H1 (cell line): ENCODE results near the gene GAS6. TPM values are rescaled to one million over a fixed set of nuclear protein-coding genes. Genes with fewer than 3 reads are reported as not detected.

Source experiments
- CTCF ChIA-PET: fragments of 300-600 bp; sonication (Branson Sonifier 250); formaldehyde crosslinking; loops from one replicate; lab custom pipeline; 2021; ENCODE audit not compliant: partially characterized antibody; lab: Charles Lee
- POLR2A ChIA-PET: fragments of 300-600 bp; sonication (Branson Sonifier 250); formaldehyde crosslinking; loops from one replicate; lab custom pipeline; 2021; ENCODE audit warnings: inconsistent platforms; ENCODE audit not compliant: partially characterized antibody; lab: Charles Lee
- DNase-seq, 2 experiments: peaks; one replicate each; pipeline versions ENCODE4 v3.0.0 to v3.0.0-alpha.2; 2010 to 2022; ENCODE audit warnings: low spot score in 2 of 2, low read depth in 1 of 2, mixed read lengths in 1 of 2
- FAIRE-seq: peaks from 2 replicates; lab custom pipeline; 2011; peaks lifted over from hg19 to GRCh38; lab: Jason Lieb, UNC
- H2AFZ ChIP-seq: 2 replicates; pipeline ENCODE4 v1.8.1; 2012; ENCODE audit warnings: low read length, inconsistent platforms
- H2AK5ac ChIP-seq: 2 replicates; pipeline ENCODE4 v1.6.1; 2013; ENCODE audit warnings: low read depth, low read length
- H2BK120ac ChIP-seq: replicated peaks from 2 replicates; pipeline ENCODE3; 2013; ENCODE audit warnings: low read depth, low read length, inconsistent platforms
- H2BK12ac ChIP-seq: 2 replicates; pipeline ENCODE4 v1.6.1; 2013; ENCODE audit warnings: low read depth, low read length
- H2BK15ac ChIP-seq: 2 replicates; pipeline ENCODE4 v1.6.1; 2013; ENCODE audit warnings: low read length
- H2BK20ac ChIP-seq: 2 replicates; pipeline ENCODE4 v1.6.1; 2013; ENCODE audit warnings: low read length
- H2BK5ac ChIP-seq: 2 replicates; pipeline ENCODE4 v1.6.1; 2013; ENCODE audit warnings: low read depth, low read length
- H3K14ac ChIP-seq: 2 replicates; pipeline ENCODE4 v1.6.1; 2013; ENCODE audit warnings: inconsistent platforms; ENCODE audit not compliant: insufficient read length
- H3K18ac ChIP-seq: 2 replicates; pipeline ENCODE4 v1.6.1; 2013; ENCODE audit warnings: low read length; ENCODE audit errors: extremely low read depth
- H3K23ac ChIP-seq: 2 replicates; pipeline ENCODE4 v1.6.1; 2013; ENCODE audit warnings: inconsistent platforms; ENCODE audit not compliant: insufficient read length
- H3K23me2 ChIP-seq: 2 replicates; pipeline ENCODE4 v1.6.1; 2013; ENCODE audit warnings: low read depth, low read length
- H3K27ac ChIP-seq: 2 replicates; pipeline ENCODE4 v1.6.1; 2011; ENCODE audit warnings: low read depth, low read length, inconsistent platforms
- H3K27me3 ChIP-seq, 4 experiments: replicated peaks in 1 of 4; 1 replicate in 1 of 4; 2 replicates in 3 of 4; pipeline versions ENCODE4 v1.6.1 to v1.8.1; 2011 to 2013; ENCODE audit warnings: low read length in 3 of 4, mild to moderate bottlenecking in 3 of 4, inconsistent platforms in 2 of 4, mixed read lengths in 2 of 4, moderate library complexity in 1 of 4; ENCODE audit not compliant: control insufficient read depth in 3 of 4, insufficient read depth in 3 of 4; ENCODE audit errors: extremely low read depth in 1 of 4
- H3K36me3 ChIP-seq, 4 experiments: 2 replicates each; pipeline versions ENCODE4 v1.6.1 to v1.8.1; 2011 to 2013; ENCODE audit warnings: mild to moderate bottlenecking in 4 of 4, low read length in 3 of 4, moderate library complexity in 2 of 4, control low read depth in 1 of 4, inconsistent platforms in 1 of 4; ENCODE audit not compliant: insufficient read depth in 4 of 4, control insufficient read depth in 2 of 4
- H3K4ac ChIP-seq: replicated peaks from 2 replicates; pipeline ENCODE3; 2013; ENCODE audit warnings: low read length, low read depth, mixed read lengths, inconsistent platforms; ENCODE audit not compliant: insufficient read length
- H3K4me1 ChIP-seq, 4 experiments: replicated peaks in 1 of 4; 1 replicate in 1 of 4; 2 replicates in 3 of 4; pipeline versions ENCODE4 v1.6.1 to v1.8.1; 2011 to 2013; ENCODE audit warnings: low read length in 3 of 4, inconsistent platforms in 2 of 4, mixed read lengths in 1 of 4; ENCODE audit not compliant: insufficient read depth in 4 of 4, control insufficient read depth in 3 of 4
- H3K4me2 ChIP-seq, 2 experiments: 2 replicates each; pipeline versions ENCODE4 v1.6.1 to v1.8.1; 2011 to 2013; ENCODE audit warnings: low read depth in 2 of 2, low read length in 2 of 2, control low read depth in 1 of 2, inconsistent platforms in 1 of 2, mild to moderate bottlenecking in 1 of 2; ENCODE audit not compliant: insufficient read depth in 1 of 2
- H3K4me3 ChIP-seq, 4 experiments: fragments of 200-600, 300-600 bp in 1 of 4; sonication (generic), shearing (Covaris generic), sonication (Bioruptor Twin) in 1 of 4; 2 replicates each; pipeline versions ENCODE4 v1.5.1 to v1.8.1; 2011 to 2016; ENCODE audit warnings: low read length in 4 of 4, low read depth in 3 of 4, control low read depth in 2 of 4, inconsistent platforms in 2 of 4, mild to moderate bottlenecking in 2 of 4, mixed read lengths in 1 of 4, moderate library complexity in 1 of 4; ENCODE audit not compliant: insufficient read depth in 2 of 4; ENCODE audit errors: extremely low read depth in 1 of 4
- H3K56ac ChIP-seq: replicated peaks from 2 replicates; pipeline ENCODE3; 2013; ENCODE audit warnings: low read depth, mild to moderate bottlenecking, mixed read lengths, low read length, inconsistent platforms; ENCODE audit not compliant: insufficient read length
- H3K79me1 ChIP-seq: 2 replicates; pipeline ENCODE4 v1.6.1; 2013; ENCODE audit warnings: low read depth, low read length, control low read depth
- H3K79me2 ChIP-seq, 2 experiments: 2 replicates each; pipeline versions ENCODE4 v1.6.1 to v1.8.1; 2012 to 2013; ENCODE audit warnings: low read length in 2 of 2, mild to moderate bottlenecking in 2 of 2, inconsistent platforms in 1 of 2; ENCODE audit not compliant: insufficient read depth in 2 of 2, control insufficient read depth in 1 of 2
- H3K9ac ChIP-seq, 4 experiments: replicated peaks in 1 of 4; 1 replicate in 1 of 4; 2 replicates in 3 of 4; pipeline versions ENCODE4 v1.6.1 to v1.8.1; 2011 to 2013; ENCODE audit warnings: low read depth in 3 of 4, low read length in 3 of 4, control low read depth in 2 of 4, mild to moderate bottlenecking in 2 of 4, moderate library complexity in 2 of 4, inconsistent platforms in 1 of 4; ENCODE audit errors: extremely low read depth in 1 of 4
- H3K9me3 ChIP-seq, 2 experiments: 2 replicates each; pipeline versions ENCODE4 v1.6.1 to v1.8.1; 2012 to 2013; ENCODE audit warnings: mild to moderate bottlenecking in 2 of 2, moderate library complexity in 2 of 2, control low read depth in 1 of 2, inconsistent platforms in 1 of 2, low read depth in 1 of 2, low read length in 1 of 2, mixed read lengths in 1 of 2; ENCODE audit not compliant: insufficient read depth in 2 of 2
- H4K20me1 ChIP-seq, 2 experiments: replicated peaks in 1 of 2; 2 replicates each; pipeline versions ENCODE3 to v1.8.1; 2011 to 2013; ENCODE audit warnings: inconsistent platforms in 2 of 2, low read length in 2 of 2, mild to moderate bottlenecking in 1 of 2; ENCODE audit not compliant: insufficient read depth in 2 of 2, control insufficient read depth in 1 of 2
- H4K5ac ChIP-seq: 2 replicates; pipeline ENCODE4 v1.6.1; 2013; ENCODE audit warnings: low read length, low read depth, mixed read lengths, inconsistent platforms; ENCODE audit not compliant: insufficient read length
- H4K8ac ChIP-seq: 2 replicates; pipeline ENCODE4 v1.8.0; 2013; ENCODE audit warnings: mild to moderate bottlenecking, moderate library complexity, low read length, inconsistent platforms; ENCODE audit not compliant: insufficient read depth; ENCODE audit errors: extremely low read depth
- H4K91ac ChIP-seq: replicated peaks from 2 replicates; pipeline ENCODE3; 2013; ENCODE audit warnings: low read length, mixed read lengths, inconsistent platforms; ENCODE audit not compliant: insufficient read length
- CTCF ChIP-seq, 3 experiments: IDR thresholded peaks; 1 replicate in 2 of 3; 2 replicates in 1 of 3; pipeline versions ENCODE4 v1.5.1 to v1.6.1; 2011; ENCODE audit warnings: low read length in 3 of 3, mild to moderate bottlenecking in 3 of 3, inconsistent platforms in 2 of 3, low read depth in 1 of 3, moderate library complexity in 1 of 3; ENCODE audit not compliant: insufficient read depth in 1 of 3; ENCODE audit errors: control extremely low read depth in 1 of 3
- EZH2 ChIP-seq: fragments of 200-600 bp; sonication (generic); IDR thresholded peaks from 2 replicates; pipeline ENCODE4 v1.7.1; 2012; ENCODE audit warnings: low read depth, mild to moderate bottlenecking, moderate library complexity, low read length, inconsistent platforms; ENCODE audit not compliant: severe bottlenecking
- NANOG ChIP-seq: IDR thresholded peaks from 2 replicates; pipeline ENCODE4 v1.6.1; 2011; ENCODE audit warnings: low read length, low read depth, mild to moderate bottlenecking, inconsistent platforms; ENCODE audit not compliant: insufficient read depth, poor library complexity, severe bottlenecking
- SUZ12 ChIP-seq: fragments of 200-600 bp; sonication (generic); IDR thresholded peaks from 2 replicates; pipeline ENCODE4 v1.6.1; 2012; ENCODE audit warnings: mild to moderate bottlenecking, inconsistent platforms, low read length, moderate library complexity, mixed read lengths
- WGBS, 2 experiments: shearing (Covaris generic) in 1 of 2; methylation state at CpG; one replicate each; pipeline versions ENCODE4 v1.1.6 to v1.1.7; 2013 to 2015; ENCODE audit warnings: low lambda C conversion rate in 2 of 2, mixed read lengths in 2 of 2, inconsistent platforms in 1 of 2, low coverage in 1 of 2, missing lambda C conversion rate in 1 of 2; ENCODE audit not compliant: insufficient replicate concordance in 2 of 2, insufficient coverage in 1 of 2, insufficient read length in 1 of 2; ENCODE audit errors: extremely low coverage in 1 of 2, missing lambda C conversion rate in 1 of 2; 5-methylcytosine and 5-hydroxymethylcytosine counted together
- polyA plus RNA-seq, 7 experiments: library from polyadenylated mRNA; depleted of rRNA in 3 of 7; stranded (reverse) in 5 of 7; unstranded in 2 of 7; fragments of >200 nt in 5 of 7; fragments of 200-250 nt in 2 of 7; gene quantifications; 1 replicate in 5 of 7; 2 replicates in 1 of 7; 4 replicates in 1 of 7; pipeline versions ENCODE4 v1.2.1 to v1.2.3, GENCODE V29; 2011 to 2013; ENCODE audit warnings: missing spikeins in 2 of 7, mixed read lengths in 2 of 7
- total RNA-seq: library from RNA; stranded (reverse); fragmentation: NEBNext Ultra II Directional; extraction: Animal tissue kit (Norgen Biotek cat#: 25700); gene quantifications from 2 replicates; pipeline ENCODE4 v1.2.1, GENCODE V29; 2021

Gene GAS6
- total and polyA plus RNA-seq, 2 of the 8 experiments (the other 6 are each of a cell fraction or from before 2014, with no cell fraction given), result 18.6 to 31.0 TPM

DNA sequence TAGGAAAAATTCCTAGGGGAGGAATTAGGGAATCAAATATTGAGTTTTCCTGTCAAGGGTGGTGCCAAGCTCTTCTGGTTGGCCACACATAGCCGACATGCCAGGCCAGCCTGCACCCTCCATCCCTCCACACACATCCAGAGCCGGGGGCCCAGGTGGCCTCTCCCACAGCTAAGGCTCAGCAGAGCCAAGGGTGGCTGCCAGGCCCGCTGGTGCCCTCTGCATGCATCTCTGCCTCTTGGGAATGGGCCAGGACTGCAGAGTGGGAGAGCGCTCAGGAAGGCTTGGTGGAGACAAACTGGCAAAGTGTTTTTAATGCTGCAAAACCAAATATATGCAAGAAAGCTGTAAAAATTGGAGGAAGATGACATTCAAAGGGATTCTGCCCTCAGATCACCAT is 42.7 kb upstream of the GAS6 start:
- Histone ChIP-seq H3K36me3 (no peaks in the 10 kb centered on the region), H3K4me1 (peaks cover 0 to 2% (median 0%) of the 10 kb centered on the region in 4 experiments; a peak in 1 of 7 replicates), H4K5ac (no peak overlapping the region), H2BK5ac (no peak overlapping the region), H3K23ac (no peak overlapping the region), H2AFZ (no peak overlapping the region), H4K91ac (no peak overlapping the region), H3K79me2 (no peaks in the 10 kb centered on the region), H2BK20ac (no peak overlapping the region), H3K23me2 (no peaks in the 10 kb centered on the region), H2BK15ac (no peak overlapping the region; the same call in 1 of the 2 replicates), H3K27me3 (no peaks in the 10 kb centered on the region; a peak in 1 of 7 replicates), H3K18ac (no peak overlapping the region), H3K4me2 (no peak overlapping the region), H3K4ac (no peak overlapping the region), H3K14ac (no peak overlapping the region), H3K56ac (no peak overlapping the region), H2BK12ac (no peak overlapping the region), H4K8ac (no peak overlapping the region), H3K4me3 (no peak overlapping the region), H2AK5ac (no peak overlapping the region), H4K20me1 (no peaks in the 10 kb centered on the region), H3K9me3 (no peaks in the 10 kb centered on the region; a peak in 1 of 4 replicates), H3K79me1 (no peaks in the 10 kb centered on the region), H3K9ac (no peak overlapping the region), H3K27ac (no peak overlapping the region), H2BK120ac (no peak overlapping the region)
- CTCF ChIA-PET, result no interaction called here
- DNase-seq (peak in 1 of 2 experiments; percentile 39), FAIRE-seq (no peak)
- WGBS, 2 experiments, result 85% methylated on average over 4 of the region's 4 CpGs; no CpG with 5 or more reads in 1 of the 2 experiments
- POLR2A ChIA-PET, result no interaction called here
- TF ChIP-seq SUZ12 (no peak), EZH2 (no peak), CTCF (IDR thresholded peaks at IDR 0.05; ENCODE audit: control extremely low read depth in 1 of 3, insufficient read depth in 1 of 3, low read depth in 1 of 3, low read length in 3 of 3) (no peak), NANOG (no peak)
